ENCODE data around the gene AQP7. TPM values are rescaled to one million over a fixed set of nuclear protein-coding genes. Genes with fewer than 3 reads are reported as not detected.
A peak's percentile ranks its signal among the peaks of the same experiment; 100 is the strongest.
"Not testable (repeated sequence)": the region's sequence is repeated elsewhere in the genome, so short reads cannot be mapped to it uniquely, and the experiment has no call there.

AQP7 gene
- total RNA-seq, 1 donor from 2014 or later, result 6.3 TPM

- Histone ChIP-seq H3K9ac (ENCODE audit: low read depth in 1 of 3, low read length in 3 of 3) (no peak overlapping the region), H3K36me3 (ENCODE audit: control insufficient read depth in 3 of 3, insufficient read depth in 3 of 3, low read length in 3 of 3) (peaks cover 31 to 48% (median 38%) of the 10 kb centered on the region in 3 donors), H3K27ac (ENCODE audit: low read depth, low read length) (no peak overlapping the region), H3K27me3 (ENCODE audit: control insufficient read depth in 3 of 3, insufficient read depth in 3 of 3, low read length in 3 of 3) (no peaks in the 10 kb centered on the region), H3K4me1 (ENCODE audit: control insufficient read depth in 3 of 3, insufficient read depth in 3 of 3, low read length in 3 of 3) (no peaks in the 10 kb centered on the region), H3K9me3 (ENCODE audit: control insufficient read depth in 3 of 3, low read length in 3 of 3) (no peaks in the 10 kb centered on the region), H3K4me3 (ENCODE audit: low read length in 3 of 3) (no peak overlapping the region)
Measured at GRCh38 chr9:33364127-33364526, 38.2 kb downstream of the AQP7 start.

DNA sequence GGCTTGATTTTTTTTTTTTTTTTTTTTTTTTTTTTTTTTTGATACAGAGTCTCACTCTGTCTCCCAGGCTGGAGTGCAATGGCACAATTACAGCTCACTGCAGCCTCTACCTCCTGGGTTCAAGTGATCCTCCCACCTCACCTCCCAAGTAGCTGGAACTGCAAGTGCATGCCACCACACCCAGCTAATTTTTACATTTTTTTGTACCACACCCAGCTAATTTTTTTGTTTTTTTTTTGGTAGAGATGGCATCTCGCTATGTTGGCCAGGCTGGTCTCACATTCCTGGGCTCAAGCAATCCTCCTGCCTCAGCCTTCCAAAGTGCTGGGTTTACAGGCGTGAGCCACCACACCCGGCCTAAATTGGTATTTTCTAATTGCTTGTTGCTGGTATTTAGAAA is 43.7 kb downstream of the AQP7 start:
- H3K9ac ChIP-seq (ENCODE audit: low read depth in 1 of 3, low read length in 3 of 3); H3K4me3 ChIP-seq (ENCODE audit: low read length in 3 of 3); H3K4me1 ChIP-seq (ENCODE audit: control insufficient read depth in 3 of 3, insufficient read depth in 3 of 3, low read length in 3 of 3); H3K9me3 ChIP-seq (ENCODE audit: control insufficient read depth in 3 of 3, low read length in 3 of 3); H3K27me3 ChIP-seq (ENCODE audit: control insufficient read depth in 3 of 3, insufficient read depth in 3 of 3, low read length in 3 of 3); H3K27ac ChIP-seq (ENCODE audit: low read depth, low read length): not testable (repeated sequence)
- H3K36me3 ChIP-seq (ENCODE audit: control insufficient read depth in 3 of 3, insufficient read depth in 3 of 3, low read length in 3 of 3), result peaks cover 7 to 16% (median 13%) of the 10 kb centered on the region in 3 donors

- H3K9ac ChIP-seq (ENCODE audit: low read depth in 1 of 3, low read length in 3 of 3), result no peak overlapping the region
- peaks cover 7 to 33% (median 21%) of the 10 kb centered on the region in 3 donors for H3K36me3 ChIP-seq (ENCODE audit: control insufficient read depth in 3 of 3, insufficient read depth in 3 of 3, low read length in 3 of 3)
- no peaks in the 10 kb centered on the region for H3K27me3 ChIP-seq (ENCODE audit: control insufficient read depth in 3 of 3, insufficient read depth in 3 of 3, low read length in 3 of 3)
- H3K9me3 ChIP-seq (ENCODE audit: control insufficient read depth in 3 of 3, low read length in 3 of 3), result no peaks in the 10 kb centered on the region
- peaks cover 0 to 4% (median 0%) of the 10 kb centered on the region in 3 donors for H3K4me1 ChIP-seq (ENCODE audit: control insufficient read depth in 3 of 3, insufficient read depth in 3 of 3, low read length in 3 of 3)
- no peak overlapping the region for H3K4me3 ChIP-seq (ENCODE audit: low read length in 3 of 3)
- H3K27ac ChIP-seq (ENCODE audit: low read depth, low read length), result no peak overlapping the region
Measured at GRCh38 chr9:33355933-33356332, 46.4 kb downstream of the AQP7 start.

DNA sequence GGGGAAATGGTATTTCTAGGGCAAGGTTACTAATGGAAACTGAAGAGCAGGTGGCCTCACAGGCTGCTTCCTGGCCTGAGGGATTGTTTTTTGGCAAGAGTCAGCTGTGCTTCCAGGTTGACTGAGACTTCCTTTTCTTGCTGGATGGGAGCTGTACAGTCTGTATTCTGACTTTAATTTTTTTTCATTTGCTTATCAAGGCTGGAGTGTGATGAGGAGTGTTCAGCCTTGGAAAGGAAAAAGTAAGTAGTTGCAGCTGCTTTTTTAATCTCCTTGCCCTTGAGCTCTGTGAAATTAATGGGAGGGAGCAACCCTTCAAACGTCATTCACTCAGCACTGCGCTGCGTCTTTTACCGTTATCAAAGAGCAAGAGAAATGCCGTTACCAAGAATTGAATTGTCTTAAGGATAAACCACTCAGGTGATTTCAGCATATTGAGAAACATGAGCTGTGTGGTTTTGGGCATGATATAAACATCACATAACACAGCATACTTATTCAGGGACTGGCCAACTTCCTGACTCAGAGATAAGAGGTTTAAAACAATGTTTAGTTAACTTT is 47.6 kb downstream of the AQP7 start:
- no peak overlapping the region for H3K27ac ChIP-seq (ENCODE audit: low read depth, low read length)
- no peak overlapping the region for H3K4me3 ChIP-seq (ENCODE audit: low read length in 3 of 3)
- H3K4me1 ChIP-seq (ENCODE audit: control insufficient read depth in 3 of 3, insufficient read depth in 3 of 3, low read length in 3 of 3), result peaks cover 0 to 4% (median under 1%) of the 10 kb centered on the region in 3 donors
- H3K9me3 ChIP-seq (ENCODE audit: control insufficient read depth in 3 of 3, low read length in 3 of 3), result no peaks in the 10 kb centered on the region
- H3K27me3 ChIP-seq (ENCODE audit: control insufficient read depth in 3 of 3, insufficient read depth in 3 of 3, low read length in 3 of 3), result no peaks in the 10 kb centered on the region
- peaks cover 7 to 33% (median 21%) of the 10 kb centered on the region in 3 donors for H3K36me3 ChIP-seq (ENCODE audit: control insufficient read depth in 3 of 3, insufficient read depth in 3 of 3, low read length in 3 of 3)
- H3K9ac ChIP-seq (ENCODE audit: low read depth in 1 of 3, low read length in 3 of 3), result no peak overlapping the region

- Histone ChIP-seq H3K4me1 (ENCODE audit: control insufficient read depth in 3 of 3, insufficient read depth in 3 of 3, low read length in 3 of 3) (peaks cover 0 to 4% (median 3%) of the 10 kb centered on the region in 3 donors), H3K36me3 (ENCODE audit: control insufficient read depth in 3 of 3, insufficient read depth in 3 of 3, low read length in 3 of 3) (peaks cover 19 to 60% (median 44%) of the 10 kb centered on the region in 3 donors), H3K27ac (ENCODE audit: low read depth, low read length) (no peak overlapping the region)
Measured at GRCh38 chr9:33351547-33351946, 50.8 kb downstream of the AQP7 start.

DNA sequence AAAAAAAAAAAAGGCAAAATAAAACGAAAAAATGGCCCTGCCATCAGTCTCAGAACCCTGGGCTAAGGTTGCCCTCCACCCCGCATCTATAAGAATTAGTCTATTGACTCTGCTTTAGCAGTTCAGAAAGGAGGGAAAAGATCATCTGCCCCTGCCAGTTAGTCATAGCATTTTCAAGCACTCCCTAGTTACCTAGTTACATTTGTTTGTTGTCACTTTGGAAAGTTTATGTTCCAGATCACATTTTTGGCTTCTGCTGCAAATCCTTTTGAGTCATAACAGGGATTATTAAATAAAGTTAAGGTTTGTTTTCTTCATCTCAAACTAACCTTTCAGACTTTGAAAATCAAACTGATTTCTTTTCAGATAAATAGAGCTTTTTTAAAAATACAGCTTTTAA is 52.1 kb downstream of the AQP7 start:
- Histone ChIP-seq H3K9ac (ENCODE audit: low read depth in 1 of 3, low read length in 3 of 3) (no peak overlapping the region), H3K4me1 (ENCODE audit: control insufficient read depth in 3 of 3, insufficient read depth in 3 of 3, low read length in 3 of 3) (peaks cover 0 to 4% (median 3%) of the 10 kb centered on the region in 3 donors), H3K27ac (ENCODE audit: low read depth, low read length) (peak overlapping the region; percentile 29), H3K27me3 (ENCODE audit: control insufficient read depth in 3 of 3, insufficient read depth in 3 of 3, low read length in 3 of 3) (no peaks in the 10 kb centered on the region), H3K9me3 (ENCODE audit: control insufficient read depth in 3 of 3, low read length in 3 of 3) (no peaks in the 10 kb centered on the region), H3K36me3 (ENCODE audit: control insufficient read depth in 3 of 3, insufficient read depth in 3 of 3, low read length in 3 of 3) (peaks cover 30 to 66% (median 51%) of the 10 kb centered on the region in 3 donors), H3K4me3 (ENCODE audit: low read length in 3 of 3) (no peak overlapping the region)

More at GRCh38 chr9:33351547-33351946, 50.8 kb downstream of the AQP7 start:
- no peaks in the 10 kb centered on the region for H3K27me3 ChIP-seq (ENCODE audit: control insufficient read depth in 3 of 3, insufficient read depth in 3 of 3, low read length in 3 of 3)
- no peak overlapping the region for H3K4me3 ChIP-seq (ENCODE audit: low read length in 3 of 3)
- no peak overlapping the region for H3K9ac ChIP-seq (ENCODE audit: low read depth in 1 of 3, low read length in 3 of 3)
- H3K9me3 ChIP-seq (ENCODE audit: control insufficient read depth in 3 of 3, low read length in 3 of 3), result no peaks in the 10 kb centered on the region

DNA sequence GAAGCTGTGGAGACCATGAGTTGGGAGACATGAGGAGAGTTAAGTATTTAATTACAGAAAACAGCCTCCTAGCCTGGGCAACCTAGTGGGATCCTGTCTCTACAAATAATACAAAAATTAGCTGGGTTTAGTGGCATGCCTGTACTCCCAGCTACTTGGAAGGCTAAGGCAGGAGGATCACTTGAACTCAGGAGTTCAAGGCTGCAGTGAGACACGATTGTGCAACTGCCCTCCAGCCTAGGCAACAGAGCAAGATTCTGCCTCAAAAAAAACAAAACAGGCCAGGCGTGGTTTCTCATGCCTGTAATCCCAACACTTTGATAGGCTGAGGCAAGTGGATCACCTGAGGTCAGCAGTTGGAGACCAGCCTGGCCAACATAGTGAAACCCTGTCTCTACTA is 52.6 kb downstream of the AQP7 start:
- Histone ChIP-seq H3K9me3 (ENCODE audit: control insufficient read depth in 3 of 3, low read length in 3 of 3) (no peaks in the 10 kb centered on the region), H3K27ac (ENCODE audit: low read depth, low read length) (peak overlapping the region; percentile 12), H3K4me1 (ENCODE audit: control insufficient read depth in 3 of 3, insufficient read depth in 3 of 3, low read length in 3 of 3) (peaks cover 0 to 4% (median 3%) of the 10 kb centered on the region in 3 donors), H3K27me3 (ENCODE audit: control insufficient read depth in 3 of 3, insufficient read depth in 3 of 3, low read length in 3 of 3) (no peaks in the 10 kb centered on the region), H3K4me3 (ENCODE audit: low read length in 3 of 3) (no peak overlapping the region), H3K9ac (ENCODE audit: low read depth in 1 of 3, low read length in 3 of 3) (no peak overlapping the region), H3K36me3 (ENCODE audit: control insufficient read depth in 3 of 3, insufficient read depth in 3 of 3, low read length in 3 of 3) (peaks cover 30 to 62% (median 50%) of the 10 kb centered on the region in 3 donors)

GRCh38 chr9:33348998-33349397 is 53.4 kb downstream of the AQP7 start:
- no peak overlapping the region for H3K27ac ChIP-seq (ENCODE audit: low read depth, low read length)
- H3K4me1 ChIP-seq (ENCODE audit: control insufficient read depth in 3 of 3, insufficient read depth in 3 of 3, low read length in 3 of 3), result peaks cover 0 to 4% (median 3%) of the 10 kb centered on the region in 3 donors
- no peak overlapping the region for H3K4me3 ChIP-seq (ENCODE audit: low read length in 3 of 3)

DNA sequence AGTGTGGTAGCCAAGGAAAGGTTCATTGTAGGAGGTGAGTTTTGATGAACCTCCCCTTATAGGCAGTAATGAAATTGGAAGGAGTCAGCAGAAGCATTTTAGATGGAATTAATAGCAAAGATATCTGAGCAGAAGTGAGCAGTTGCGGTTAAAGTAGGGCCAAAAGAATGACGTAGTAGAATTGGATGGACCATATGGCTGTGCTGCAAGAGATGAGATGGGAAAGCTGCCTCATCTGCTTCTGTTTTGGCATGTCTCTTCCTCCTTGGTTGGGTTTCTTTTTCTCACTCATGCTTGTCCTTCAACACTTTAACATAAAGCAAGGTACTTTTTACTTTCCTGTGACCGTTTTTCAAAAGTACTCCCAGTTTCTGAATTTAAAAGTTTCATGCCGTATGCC is 55.8 kb downstream of the AQP7 start:
- no peak overlapping the region for H3K4me3 ChIP-seq (ENCODE audit: low read length in 3 of 3)
- H3K27ac ChIP-seq (ENCODE audit: low read depth, low read length), result no peak overlapping the region
- H3K4me1 ChIP-seq (ENCODE audit: control insufficient read depth in 3 of 3, insufficient read depth in 3 of 3, low read length in 3 of 3), result peaks cover 0 to 3% (median 1%) of the 10 kb centered on the region in 3 donors
- H3K9ac ChIP-seq (ENCODE audit: low read depth in 1 of 3, low read length in 3 of 3), result no peak overlapping the region
- H3K9me3 ChIP-seq (ENCODE audit: control insufficient read depth in 3 of 3, low read length in 3 of 3), result no peaks in the 10 kb centered on the region
- H3K36me3 ChIP-seq (ENCODE audit: control insufficient read depth in 3 of 3, insufficient read depth in 3 of 3, low read length in 3 of 3), result peaks cover 38 to 64% (median 56%) of the 10 kb centered on the region in 3 donors
- no peaks in the 10 kb centered on the region for H3K27me3 ChIP-seq (ENCODE audit: control insufficient read depth in 3 of 3, insufficient read depth in 3 of 3, low read length in 3 of 3)

More at GRCh38 chr9:33348998-33349397, 53.4 kb downstream of the AQP7 start:
- Histone ChIP-seq H3K9me3 (ENCODE audit: control insufficient read depth in 3 of 3, low read length in 3 of 3) (no peaks in the 10 kb centered on the region), H3K9ac (ENCODE audit: low read depth in 1 of 3, low read length in 3 of 3) (no peak overlapping the region), H3K36me3 (ENCODE audit: control insufficient read depth in 3 of 3, insufficient read depth in 3 of 3, low read length in 3 of 3) (peaks cover 29 to 63% (median 48%) of the 10 kb centered on the region in 3 donors), H3K27me3 (ENCODE audit: control insufficient read depth in 3 of 3, insufficient read depth in 3 of 3, low read length in 3 of 3) (no peaks in the 10 kb centered on the region)

DNA sequence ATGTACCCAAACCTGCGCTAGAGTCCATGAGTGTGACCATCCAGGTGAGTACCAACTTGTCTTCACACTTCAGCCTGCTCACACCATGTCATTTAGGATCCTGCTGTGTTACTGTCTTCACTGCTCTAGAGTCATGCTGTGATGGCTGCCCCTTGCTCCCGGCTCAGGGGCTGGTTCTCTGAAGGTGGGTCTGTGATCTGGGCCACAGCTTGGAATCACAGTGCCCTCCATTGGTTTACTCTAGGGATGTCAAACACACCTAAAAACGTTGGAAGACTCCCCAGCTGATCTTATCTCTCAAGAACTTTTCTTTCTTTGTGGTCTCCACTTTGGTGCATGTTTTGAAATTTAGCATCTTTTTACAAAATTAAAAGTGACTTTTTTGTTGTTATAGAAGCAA is 58.2 kb downstream of the AQP7 start:
- Histone ChIP-seq H3K27ac (ENCODE audit: low read depth, low read length) (no peak overlapping the region), H3K4me1 (ENCODE audit: control insufficient read depth in 3 of 3, insufficient read depth in 3 of 3, low read length in 3 of 3) (no peaks in the 10 kb centered on the region), H3K9ac (ENCODE audit: low read depth in 1 of 3, low read length in 3 of 3) (no peak overlapping the region), H3K4me3 (ENCODE audit: low read length in 3 of 3) (no peak overlapping the region), H3K9me3 (ENCODE audit: control insufficient read depth in 3 of 3, low read length in 3 of 3) (no peaks in the 10 kb centered on the region), H3K36me3 (ENCODE audit: control insufficient read depth in 3 of 3, insufficient read depth in 3 of 3, low read length in 3 of 3) (peaks cover 49 to 78% (median 68%) of the 10 kb centered on the region in 3 donors), H3K27me3 (ENCODE audit: control insufficient read depth in 3 of 3, insufficient read depth in 3 of 3, low read length in 3 of 3) (no peaks in the 10 kb centered on the region)

All from skeletal muscle tissue (tissue), 4 donors.